ENCODE data around the gene KDM5A.
"Not testable (repeated sequence)": the region's sequence is repeated elsewhere in the genome, so short reads cannot be mapped to it uniquely, and the experiment has no call there.

KDM5A gene

GRCh38 chr12:236445-236844, 152.7 kb downstream of the KDM5A start:
- DNase-seq: no peak

DNA sequence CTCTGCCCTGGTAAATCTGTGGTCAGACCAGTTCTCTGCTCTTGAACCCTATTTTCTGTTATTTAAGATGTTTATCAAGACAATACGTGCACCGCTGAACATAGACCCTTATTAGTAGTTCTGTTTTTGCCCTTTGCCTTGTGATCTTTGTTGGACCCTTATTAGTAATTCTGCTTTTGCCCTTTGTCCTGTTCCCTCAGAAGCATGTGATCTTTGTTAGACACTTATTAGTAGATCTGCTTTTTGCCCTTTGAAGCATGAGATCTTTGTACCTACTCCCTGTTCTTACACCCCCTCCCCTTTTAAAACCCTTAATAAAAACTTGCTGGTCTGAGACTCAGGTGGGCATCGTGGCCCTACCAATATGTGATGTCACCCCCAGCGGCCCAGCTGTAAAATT, 153.2 kb downstream of the KDM5A start:
- DNase-seq: not testable (repeated sequence)

DNA sequence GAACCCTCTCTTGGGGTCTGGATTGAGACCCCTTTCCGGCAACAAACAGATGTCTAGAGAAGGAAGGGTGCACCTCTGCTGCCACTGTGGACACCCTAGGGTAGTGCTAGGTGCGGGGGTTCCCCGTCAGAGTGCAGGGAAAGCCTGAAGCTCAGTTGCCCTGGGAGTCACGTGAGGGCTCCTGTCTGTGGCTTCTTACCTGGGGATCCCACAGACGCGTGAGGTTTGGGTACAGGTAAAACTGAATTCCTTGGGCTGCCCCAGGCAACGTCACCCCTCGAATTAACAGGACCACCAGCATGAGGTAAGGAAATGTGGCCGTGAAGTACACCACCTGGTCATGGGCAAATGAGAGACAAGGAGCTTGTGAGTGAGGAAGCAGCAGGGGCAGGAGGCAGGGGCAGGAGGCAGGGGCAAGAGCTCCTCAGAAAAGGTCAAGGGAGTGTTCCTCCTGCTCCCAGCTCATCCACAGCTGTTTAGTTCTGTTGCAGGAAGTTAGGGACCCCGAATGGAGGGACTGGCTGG, 154.2 kb downstream of the KDM5A start:
- DNase-seq: no peak

GRCh38 chr12:234019-234418, 155.1 kb downstream of the KDM5A start:
- no peak for DNase-seq

GRCh38 chr12:233615-233968, 155.5 kb downstream of the KDM5A start:
- DNase-seq: no peak

- DNase-seq: no peak
These were observed 156.1 kb downstream of the KDM5A start for GRCh38 chr12:232731-233614.

GRCh38 chr12:230925-231671, 158.0 kb downstream of the KDM5A start:
- no peak for DNase-seq

Measured in NCI-H1436 (cell line).